GM12878 (cell line): ENCODE results near the gene CD207. TPM values are rescaled to one million over a fixed set of nuclear protein-coding genes. Genes with fewer than 3 reads are reported as not detected.

Experiments used
- ATAC-seq: fragments of 200-7000 bp; cut with Tn5 transposase; 3 replicates; pipeline ENCODE4 v1.9.1; 2020; ENCODE audit warnings: mild to moderate bottlenecking, moderate library complexity
- BruUV-seq: library from RNA; stranded (reverse); fragments of 400-500 nt; replicated peaks from 2 replicates; lab custom pipeline; 2021; lab: Mats Ljungman, UMichigan
- CTCF ChIA-PET: fragments of 300-600 bp; sonication (Branson Sonifier 250); formaldehyde crosslinking; extraction: SDS; loops from one replicate; lab custom pipeline; 2021; ENCODE audit warnings: inconsistent platforms; lab: Yijun Ruan, JAX
- POLR2A ChIA-PET: fragments of 350-600 bp; formaldehyde crosslinking; extraction: SDS; loops from one replicate; lab custom pipeline; 2021; ENCODE audit warnings: inconsistent platforms; lab: Charles Lee
- RAD21 ChIA-PET: fragments of 300-600 bp; sonication (Branson Sonifier 250); formaldehyde crosslinking; loops from one replicate; lab custom pipeline; 2023; ENCODE audit warnings: antibody characterized with exemption; ENCODE audit not compliant: unreplicated experiment; lab: Charles Lee
- SMC1A ChIA-PET: fragments of 300-600 bp; sonication (Branson Sonifier 250); formaldehyde crosslinking; loops from one replicate; lab custom pipeline; 2023; ENCODE audit not compliant: unreplicated experiment, uncharacterized antibody; lab: Charles Lee
- DNase-seq: peaks from one replicate; pipeline ENCODE4 v3.0.0-alpha.2; 2011; ENCODE audit warnings: low read depth, low spot score
- FAIRE-seq: peaks from 3 replicates; lab custom pipeline; 2011; peaks lifted over from hg19 to GRCh38; lab: Jason Lieb, UNC
- H2AFZ ChIP-seq: 2 replicates; pipeline ENCODE4 v1.6.0; 2011; ENCODE audit warnings: low read depth, low read length, control low read depth; ENCODE audit not compliant: control insufficient read depth
- H3K27ac ChIP-seq: 2 replicates; pipeline ENCODE4 v1.5.1; 2011; ENCODE audit warnings: control low read depth; ENCODE audit not compliant: control insufficient read depth, insufficient read depth
- H3K27me3 ChIP-seq, 2 experiments: replicated peaks in 1 of 2; 2 replicates each; pipeline versions ENCODE4 v1.6.0 to v1.6.1; 2011; ENCODE audit warnings: low read length in 1 of 2; ENCODE audit not compliant: control insufficient read depth in 2 of 2, insufficient read depth in 2 of 2
- H3K36me3 ChIP-seq, 2 experiments: 2 replicates each; pipeline ENCODE4 v1.5.1; 2011; ENCODE audit warnings: low read length in 1 of 2; ENCODE audit not compliant: control insufficient read depth in 2 of 2, insufficient read depth in 2 of 2
- H3K4me1 ChIP-seq: 2 replicates; pipeline ENCODE4 v1.6.1; 2011; ENCODE audit warnings: mild to moderate bottlenecking, low read length, moderate library complexity, mixed read lengths; ENCODE audit not compliant: control insufficient read depth, insufficient read depth
- H3K4me2 ChIP-seq: 2 replicates; pipeline ENCODE4 v1.6.0; 2011; ENCODE audit warnings: control low read depth; ENCODE audit not compliant: control insufficient read depth, insufficient read depth
- H3K4me3 ChIP-seq: fragments of 200-600 bp; sonication (generic); 2 replicates; pipeline ENCODE4 v1.5.1; 2016
- H3K79me2 ChIP-seq: 2 replicates; pipeline ENCODE4 v1.6.0; 2011; ENCODE audit warnings: low read length; ENCODE audit not compliant: control insufficient read depth, insufficient read depth
- H3K9ac ChIP-seq: 2 replicates; pipeline ENCODE4 v1.8.0; 2011; ENCODE audit warnings: low read length, control low read depth, mixed read lengths; ENCODE audit not compliant: control insufficient read depth, insufficient read depth
- H3K9me3 ChIP-seq: replicated peaks from 3 replicates; pipeline ENCODE4 v1.5.1; 2011; ENCODE audit warnings: mild to moderate bottlenecking, low read length; ENCODE audit not compliant: control insufficient read depth, insufficient read depth
- H4K20me1 ChIP-seq: 2 replicates; pipeline ENCODE4 v1.6.0; 2011; ENCODE audit not compliant: control insufficient read depth, insufficient read depth
- CREM ChIP-seq: IDR thresholded peaks from 2 replicates; pipeline ENCODE4 v1.6.1; 2014; ENCODE audit warnings: antibody characterized with exemption, low read depth
- E2F8 ChIP-seq: fragments of 450-650 bp; IDR thresholded peaks from 2 replicates; pipeline ENCODE4 v1.6.1; 2018; ENCODE audit warnings: mild to moderate bottlenecking, low read depth, moderate library complexity; ENCODE audit not compliant: partially characterized antibody
- ELK1 ChIP-seq: IDR thresholded peaks from 2 replicates; pipeline ENCODE4 v1.6.1; 2012; ENCODE audit warnings: low read depth, low read length, improper control_type of control experiment
- EP300 ChIP-seq, 2 experiments: fragments of 150-350 bp in 1 of 2; IDR thresholded peaks; 2 replicates each; pipeline ENCODE4 v1.6.1; 2011 to 2012; ENCODE audit warnings: low read depth in 2 of 2, low read length in 2 of 2, borderline replicate concordance in 1 of 2, improper control_type of control experiment in 1 of 2, inconsistent platforms in 1 of 2; ENCODE audit not compliant: control insufficient read depth in 1 of 2
- IRF5 ChIP-seq: fragments of 450-650 bp; IDR thresholded peaks from 2 replicates; pipeline ENCODE4 v1.6.1; 2017; ENCODE audit warnings: borderline replicate concordance
- NBN ChIP-seq: fragments of 450-650 bp; IDR thresholded peaks from 2 replicates; pipeline ENCODE4 v1.6.1; 2016
- PAX5 ChIP-seq: IDR thresholded peaks from 2 replicates; pipeline ENCODE4 v1.6.1; 2011; ENCODE audit warnings: low read depth, low read length, borderline replicate concordance
- SPI1 ChIP-seq: IDR thresholded peaks from 2 replicates; pipeline ENCODE4 v1.6.1; 2011; ENCODE audit warnings: low read depth, mild to moderate bottlenecking, low read length, moderate library complexity, borderline replicate concordance; ENCODE audit not compliant: insufficient read depth
- ZBED1 ChIP-seq: IDR thresholded peaks from 2 replicates; pipeline ENCODE4 v1.6.1; 2016; ENCODE audit warnings: borderline replicate concordance
- ZNF384 ChIP-seq: IDR thresholded peaks from 2 replicates; pipeline ENCODE4 v1.6.1; 2012; ENCODE audit warnings: low read depth, mild to moderate bottlenecking, low read length, improper control_type of control experiment, borderline replicate concordance
- WGBS: methylation state at CpG from one replicate; pipeline ENCODE4 v1.1.6; 2016; ENCODE audit warnings: low lambda C conversion rate; ENCODE audit not compliant: insufficient replicate concordance, insufficient coverage; ENCODE audit errors: missing lambda C conversion rate; 5-methylcytosine and 5-hydroxymethylcytosine counted together
- in situ Hi-C: fragments of 300-500 bp; cut with MboI; formaldehyde crosslinking; loops from 9 replicates; pipeline ENCODE4 v1.14.3; 2018; ENCODE audit warnings: mixed read lengths
- intact Hi-C: fragments of 100-400 bp; cut with micrococcal nuclease; formaldehyde crosslinking; loops from one replicate; pipeline ENCODE4 v1.14.2; 2022; ENCODE audit not compliant: unreplicated experiment
- polyA plus RNA-seq, 11 experiments: library from polyadenylated mRNA; depleted of rRNA in 4 of 11; unstranded in 6 of 11; stranded (reverse) in 5 of 11; fragments of >200 nt; fragmentation: Nextera tagmentation in 4 of 11; fragmentation: Illumina TruSeq in 1 of 11; extraction: Ambion mirVana in 4 of 11; extraction: Trizol in 1 of 11; gene quantifications; 1 replicate in 1 of 11; 2 replicates in 10 of 11; pipeline versions ENCODE4 v1.2.1 to v1.2.3, GENCODE V29; 2011 to 2016; ENCODE audit warnings: inconsistent platforms in 2 of 11, missing spikeins in 2 of 11, low read depth in 1 of 11
- total RNA-seq, 4 experiments: library from RNA; depleted of rRNA in 3 of 4; stranded (reverse); fragments of >200 nt in 3 of 4; fragmentation: Illumina TruSeq in 1 of 4; extraction: Trizol in 1 of 4; gene quantifications; 2 replicates each; pipeline versions ENCODE4 v1.2.1 to v1.2.3, GENCODE V29; 2013 to 2021

CD207 gene
- total and polyA plus RNA-seq, 10 of the 15 experiments (the other 5 are each of a cell fraction or from before 2014, with no cell fraction given) = not detected

GRCh38 chr2:70851704-70852103 is 16.1 kb upstream of the CD207 start (continued):
- no peak for TF ChIP-seq IRF5
- TF ChIP-seq E2F8 = no peak
- TF ChIP-seq SPI1 = peak; percentile 68; the same call in 1 of the 2 replicates
- no peak for TF ChIP-seq PAX5
- TF ChIP-seq CREM = 0 out of 2 replicates have a peak, but pooled peaks have one; percentile 13
- TF ChIP-seq EP300 (IDR thresholded peaks at IDR 0.05; ENCODE audit: borderline replicate concordance in 1 of 2, control insufficient read depth in 1 of 2, low read depth in 2 of 2, low read length in 2 of 2) = peak in 1 of 2 experiments; percentile 15; a peak in 1 of 4 replicates
- TF ChIP-seq NBN = peak; percentile 48; the same call in 1 of the 2 replicates

GRCh38 chr2:70850925-70851324 is 15.3 kb upstream of the CD207 start:
- SMC1A ChIA-PET = no interaction called here
- H2AFZ ChIP-seq = no peak overlapping the region
- BruUV-seq = no TSS peak
- intact Hi-C loops = no loop called here
- H3K36me3 ChIP-seq = no peaks in the 10 kb centered on the region
- TF ChIP-seq ELK1 = no peak
- TF ChIP-seq ZBED1 = no peak
- no peak for TF ChIP-seq ZNF384
- TF ChIP-seq, all 136 proteins: peak for 0
- ChIA-PET CTCF (no interaction called here), RAD21 (no interaction called here), POLR2A (no interaction called here)
- H3K4me1 ChIP-seq = peaks cover 9% of the 10 kb centered on the region
- in situ Hi-C loops = no loop called here
- H3K9ac ChIP-seq = no peak overlapping the region
- H3K4me2 ChIP-seq = no peak overlapping the region
- no peaks in the 10 kb centered on the region for H3K27me3 ChIP-seq
- DNase-seq (no peak), FAIRE-seq (no peak), ATAC-seq (no peak)
- WGBS = 23% methylated on average over 2 of the region's 2 CpGs
- H3K27ac ChIP-seq = no peak overlapping the region; the same call in 1 of the 2 replicates
- H3K79me2 ChIP-seq = no peaks in the 10 kb centered on the region
- no peaks in the 10 kb centered on the region for H4K20me1 ChIP-seq
- H3K9me3 ChIP-seq = no peaks in the 10 kb centered on the region
- H3K4me3 ChIP-seq = no peak overlapping the region
